GM19395 (cell line): ENCODE results near the gene RHOA.
"Not testable (repeated sequence)": the region's sequence is repeated elsewhere in the genome, so short reads cannot be mapped to it uniquely, and the experiment has no call there.

Source experiments
- ATAC-seq: cut with Tn5 transposase; IDR thresholded peaks from one replicate; pipeline ENCODE4 v1.9.1; 2021; ENCODE audit warnings: mild to moderate bottlenecking, moderate library complexity; ENCODE audit not compliant: unreplicated experiment

Gene RHOA

GRCh38 chr3:49371946-49372345, 39.8 kb downstream of the RHOA start:
- no peak for ATAC-seq

- no peak for ATAC-seq
Observed at GRCh38 chr3:49370585-49371290, 41.0 kb downstream of the RHOA start.

- no peak for ATAC-seq
Observed at GRCh38 chr3:49362561-49362960, 49.2 kb downstream of the RHOA start.

- no peak for ATAC-seq
Observed at GRCh38 chr3:49359623-49360022, 52.2 kb downstream of the RHOA start.

- peak; percentile 10 for ATAC-seq
Observed at GRCh38 chr3:49358884-49359225, 52.9 kb downstream of the RHOA start.

- peak; percentile 85 for ATAC-seq
Observed at GRCh38 chr3:49358217-49358883, 53.4 kb downstream of the RHOA start, which contains the start of gene GPX1. Gene GPX1, minus strand, starts transcription at chr3:49358353. Its CDS starts 75 bp downstream, at chr3:49358278.

- ATAC-seq, result peak; percentile 34
Observed at GRCh38 chr3:49357443-49358216, 54.1 kb downstream of the RHOA start.

- peak; percentile 15 for ATAC-seq
Observed at GRCh38 chr3:49357095-49357442, 54.7 kb downstream of the RHOA start.

GRCh38 chr3:49352890-49353421, 58.8 kb downstream of the RHOA start:
- ATAC-seq, result no peak

- ATAC-seq, result no peak
Observed at GRCh38 chr3:49352281-49352680, 59.5 kb downstream of the RHOA start.

- ATAC-seq, result no peak
Observed at GRCh38 chr3:49351521-49352011, 60.2 kb downstream of the RHOA start.

- no peak for ATAC-seq
Observed at GRCh38 chr3:49349348-49350114, 62.2 kb downstream of the RHOA start.

- ATAC-seq, result not testable (repeated sequence)
Observed at GRCh38 chr3:49348361-49348760, 63.4 kb downstream of the RHOA start.

GRCh38 chr3:49346797-49347251, 65.0 kb downstream of the RHOA start:
- no peak for ATAC-seq

- ATAC-seq, result no peak
Observed at GRCh38 chr3:49343163-49343562, 68.6 kb downstream of the RHOA start.

GRCh38 chr3:49341996-49342395, 69.8 kb downstream of the RHOA start:
- ATAC-seq, result no peak

GRCh38 chr3:49339941-49340800, 71.6 kb downstream of the RHOA start, which contains the start of gene USP4:
Gene USP4, minus strand, starts transcription at chr3:49340053. Its CDS starts 29 bp downstream, at chr3:49340024.
- ATAC-seq, result peak; percentile 79

GRCh38 chr3:49339581-49339940, 72.2 kb downstream of the RHOA start:
- ATAC-seq, result peak; percentile 26

- ATAC-seq, result no peak
Observed at GRCh38 chr3:49333916-49334633, 77.7 kb downstream of the RHOA start.
